HG03571 (cell line): Measurements from ENCODE around the gene SLC39A11.

Experiments
- ATAC-seq: cut with Tn5 transposase; IDR thresholded peaks from one replicate; pipeline ENCODE4 v1.9.1; 2021; ENCODE audit not compliant: unreplicated experiment

Gene SLC39A11

DNA sequence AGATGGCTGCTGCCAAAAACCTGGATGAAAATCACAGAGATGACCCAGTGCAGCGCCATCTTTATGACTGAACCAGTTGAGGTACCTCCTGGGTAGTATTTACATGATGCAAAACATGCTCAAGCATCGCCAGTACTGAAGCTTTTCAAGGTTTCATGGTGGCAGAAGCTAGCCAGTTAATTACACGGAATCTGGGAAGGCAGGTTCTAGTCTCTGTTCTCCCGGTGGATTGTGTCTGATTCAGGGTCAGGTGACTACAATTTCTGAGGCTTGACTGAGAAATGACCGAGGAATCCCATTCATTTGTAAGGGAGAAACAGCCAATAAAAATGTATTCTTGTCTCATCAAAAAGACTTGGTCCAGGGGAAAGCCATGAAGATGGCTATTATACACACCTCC is 209.1 kb downstream of the SLC39A11 start:
- ATAC-seq, result no peak

DNA sequence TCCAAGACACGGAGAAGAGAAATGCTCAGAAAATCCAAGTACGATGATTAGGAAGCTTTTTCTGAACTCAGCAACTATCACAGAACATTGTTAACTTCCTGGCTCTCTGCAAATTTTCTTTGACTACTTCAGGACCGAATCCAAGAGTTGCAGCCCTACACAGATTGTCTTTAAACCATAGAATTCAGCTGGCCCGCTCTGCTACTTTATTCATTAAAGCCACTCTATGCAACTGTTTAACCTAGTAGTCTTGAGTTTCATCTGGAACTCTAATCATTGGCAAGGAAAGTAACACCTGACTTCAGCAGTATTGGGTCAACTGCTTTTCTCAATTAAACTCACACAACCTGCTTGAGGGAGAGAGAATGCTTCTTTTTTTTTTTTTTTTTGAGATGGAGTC is 210.1 kb downstream of the SLC39A11 start:
- ATAC-seq, result no peak

DNA sequence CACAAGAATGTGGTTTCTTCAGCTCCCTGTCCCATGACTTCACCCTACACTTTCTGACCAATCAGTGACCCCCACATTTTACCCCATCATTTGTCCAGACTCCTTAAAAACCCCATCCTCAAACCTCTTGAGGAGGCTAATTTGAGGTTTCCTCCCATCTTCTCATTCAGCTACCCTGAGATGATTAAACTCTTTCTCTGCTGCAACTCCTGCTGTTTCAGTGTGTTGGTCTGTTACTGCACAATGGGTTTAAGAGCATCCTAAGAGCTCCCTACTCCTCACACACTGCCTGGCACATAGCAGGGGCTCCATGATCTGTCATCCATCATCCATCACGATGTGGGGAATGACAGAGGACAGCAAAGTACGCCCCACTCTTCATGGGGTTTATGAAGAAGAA is 212.6 kb downstream of the SLC39A11 start:
- ATAC-seq, result no peak

DNA sequence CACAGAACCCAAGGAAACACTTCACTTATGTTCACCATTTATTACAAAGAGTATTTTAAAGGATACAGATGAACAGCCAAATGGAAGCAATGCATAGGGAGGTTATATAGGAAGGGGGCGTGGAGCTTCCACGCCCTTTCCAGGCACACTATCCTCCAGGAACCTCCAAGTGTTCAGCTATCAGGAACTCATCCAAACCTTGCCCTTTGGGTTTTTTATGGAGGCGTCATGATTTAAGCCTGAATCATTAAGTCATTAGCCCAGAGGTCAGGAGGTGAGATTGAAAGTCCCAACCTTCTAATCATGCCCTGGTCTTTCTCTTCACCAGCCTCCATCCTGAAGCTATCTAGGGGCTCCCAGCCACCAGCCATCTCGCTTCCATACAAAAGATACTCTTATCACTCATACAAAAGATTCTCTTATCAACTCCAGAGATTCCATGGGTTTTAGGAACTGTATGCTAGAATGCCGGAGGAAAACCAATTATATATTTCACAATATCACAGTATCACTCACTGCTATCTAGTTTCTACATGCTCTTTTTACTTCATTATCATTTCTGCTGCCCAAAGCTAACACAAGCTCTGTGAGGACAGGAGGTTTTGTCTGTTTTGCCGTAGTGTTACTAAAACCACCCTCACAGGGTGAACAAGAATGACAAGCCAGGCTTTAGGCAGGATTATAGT is 213.4 kb downstream of the SLC39A11 start:
- ATAC-seq, result no peak

DNA sequence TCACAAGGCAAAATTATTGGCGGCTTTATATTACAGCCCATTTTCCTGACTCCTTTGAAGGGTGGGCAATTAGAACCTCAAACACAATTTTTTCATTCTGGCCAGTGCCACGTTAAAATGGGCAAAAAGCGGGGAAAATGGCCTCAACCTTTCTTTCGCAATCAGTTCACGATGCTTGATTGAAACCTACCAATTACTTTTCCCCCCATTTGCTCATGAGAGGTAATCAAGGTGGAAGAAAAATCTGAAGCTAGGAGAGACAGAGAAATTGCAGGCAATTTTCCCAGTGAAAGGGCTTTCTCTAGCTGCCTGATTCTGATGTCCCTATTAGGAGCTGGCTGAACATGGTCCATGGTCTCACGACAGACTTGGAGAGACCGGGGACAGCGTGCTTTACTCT is 215.1 kb downstream of the SLC39A11 start:
- no peak for ATAC-seq

DNA sequence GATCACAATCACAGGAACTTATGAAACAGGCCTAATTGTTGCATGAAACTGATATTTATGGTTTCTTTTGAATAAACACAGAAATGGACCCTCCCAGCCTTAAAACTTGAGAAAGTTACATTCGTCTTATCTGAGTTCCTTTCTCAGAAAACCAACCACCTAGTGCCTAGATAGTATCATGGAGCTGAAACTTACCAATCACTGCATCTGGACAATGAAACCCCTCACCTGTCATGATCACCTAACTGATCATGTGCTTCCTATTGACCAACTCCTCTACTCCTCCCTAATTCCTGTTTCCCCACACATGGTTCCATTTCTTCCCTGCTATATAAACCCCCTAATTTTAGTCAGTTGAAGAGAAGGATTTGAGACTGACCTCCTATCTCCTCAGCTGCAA is 216.1 kb downstream of the SLC39A11 start:
- no peak for ATAC-seq

DNA sequence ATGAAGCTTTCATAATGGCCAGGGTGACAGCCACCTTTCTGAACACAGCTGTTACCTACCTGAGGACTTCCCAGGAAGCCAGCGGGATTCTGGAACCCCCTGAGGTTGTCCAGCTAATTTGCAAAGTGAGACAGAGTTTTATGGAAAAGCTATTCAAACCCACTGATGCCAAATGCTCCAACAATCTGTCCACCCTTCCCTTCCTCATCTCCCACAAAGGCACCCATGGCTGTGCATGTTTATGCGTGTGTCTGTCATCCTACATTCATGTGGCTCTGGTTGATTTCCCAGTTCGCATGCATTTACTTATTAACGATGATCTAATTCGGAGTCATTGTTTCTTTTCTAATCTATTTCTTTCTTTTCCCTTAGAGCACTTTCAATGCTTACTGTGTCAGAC is 217.1 kb downstream of the SLC39A11 start:
- no peak for ATAC-seq

DNA sequence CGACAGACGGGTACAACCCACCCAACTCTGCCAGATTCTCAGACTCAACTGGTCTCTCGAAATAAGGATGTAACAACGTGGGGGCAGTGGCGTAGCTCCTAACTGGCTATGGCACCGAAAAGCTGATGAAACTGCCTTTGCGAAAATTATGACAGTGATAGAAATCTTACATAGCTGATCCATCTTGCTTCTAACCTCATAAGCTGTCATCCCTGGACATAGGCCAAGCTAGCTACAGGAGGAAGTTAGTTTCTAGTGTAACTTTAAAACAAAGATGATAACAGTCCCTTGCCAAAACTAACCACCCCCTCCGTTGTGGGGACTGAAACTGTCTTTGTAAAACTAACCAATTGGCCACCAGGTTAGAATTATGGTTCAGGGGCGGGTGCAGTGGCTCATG is 220.1 kb downstream of the SLC39A11 start:
- ATAC-seq, result no peak

DNA sequence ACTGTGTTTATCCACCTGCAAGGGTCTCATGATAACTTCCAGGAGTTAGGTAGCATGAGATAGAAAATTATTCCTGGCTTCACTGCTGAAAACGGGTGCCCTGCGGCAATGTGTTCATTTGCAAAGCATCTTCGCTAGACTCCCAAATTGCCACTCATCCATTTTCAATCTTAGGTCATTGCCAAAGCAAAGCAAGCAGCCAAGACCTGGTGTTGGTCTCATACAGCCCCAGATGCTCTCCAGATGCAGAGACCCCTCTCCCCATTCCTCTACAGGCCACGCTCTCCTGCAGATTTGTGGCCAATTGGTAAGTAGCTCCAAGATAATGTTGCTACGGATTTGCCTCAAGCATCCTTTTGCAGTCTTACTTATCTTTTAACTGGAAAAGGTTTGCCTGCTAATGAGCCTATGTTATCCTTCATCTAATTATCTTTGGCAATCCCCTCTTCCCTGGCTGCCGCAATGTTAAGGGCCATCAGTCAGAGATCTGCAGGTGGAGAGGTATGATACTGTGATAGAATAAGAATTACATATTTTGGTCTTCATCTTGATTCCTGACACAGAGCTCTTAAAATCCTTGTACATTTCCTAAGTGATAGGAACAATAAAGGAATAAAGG is 222.0 kb downstream of the SLC39A11 start:
- no peak for ATAC-seq

DNA sequence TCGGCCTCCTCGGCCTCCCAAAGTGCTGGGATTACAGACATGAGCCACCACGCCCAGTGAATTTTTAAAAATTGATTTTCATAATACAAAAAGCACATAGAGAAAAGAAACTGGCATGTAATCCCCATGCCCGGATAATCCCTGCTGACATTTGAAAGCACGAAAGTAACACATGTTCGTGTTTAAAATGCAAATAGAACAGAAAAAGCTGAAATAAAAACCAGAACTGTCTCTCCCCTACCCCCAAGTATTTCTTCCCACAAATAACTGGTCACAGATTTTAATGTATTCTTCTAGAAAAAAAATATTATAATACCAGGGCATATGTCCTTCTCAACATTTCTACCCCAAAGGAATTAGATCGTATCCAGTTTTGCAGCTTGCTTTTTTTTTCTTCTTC is 222.9 kb downstream of the SLC39A11 start:
- ATAC-seq, result no peak

DNA sequence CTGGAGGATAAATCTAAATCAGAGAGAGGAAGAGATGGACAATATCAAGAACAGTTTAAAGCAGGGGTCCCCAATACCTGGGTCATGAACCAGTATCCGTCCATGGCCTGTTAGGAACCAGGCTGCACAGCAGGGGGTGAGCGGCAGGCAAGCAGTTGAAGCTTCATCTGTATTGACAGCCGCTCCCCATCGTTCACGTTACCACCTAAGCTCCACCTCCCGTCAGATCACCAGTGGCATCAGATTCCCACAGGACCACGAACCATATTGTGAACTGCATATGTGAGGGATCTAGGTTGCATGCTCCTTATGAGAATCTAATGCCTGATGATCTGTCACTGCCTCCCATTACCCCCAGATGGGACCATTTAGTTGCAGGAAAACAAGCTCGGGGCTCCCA is 226.5 kb downstream of the SLC39A11 start:
- no peak for ATAC-seq

DNA sequence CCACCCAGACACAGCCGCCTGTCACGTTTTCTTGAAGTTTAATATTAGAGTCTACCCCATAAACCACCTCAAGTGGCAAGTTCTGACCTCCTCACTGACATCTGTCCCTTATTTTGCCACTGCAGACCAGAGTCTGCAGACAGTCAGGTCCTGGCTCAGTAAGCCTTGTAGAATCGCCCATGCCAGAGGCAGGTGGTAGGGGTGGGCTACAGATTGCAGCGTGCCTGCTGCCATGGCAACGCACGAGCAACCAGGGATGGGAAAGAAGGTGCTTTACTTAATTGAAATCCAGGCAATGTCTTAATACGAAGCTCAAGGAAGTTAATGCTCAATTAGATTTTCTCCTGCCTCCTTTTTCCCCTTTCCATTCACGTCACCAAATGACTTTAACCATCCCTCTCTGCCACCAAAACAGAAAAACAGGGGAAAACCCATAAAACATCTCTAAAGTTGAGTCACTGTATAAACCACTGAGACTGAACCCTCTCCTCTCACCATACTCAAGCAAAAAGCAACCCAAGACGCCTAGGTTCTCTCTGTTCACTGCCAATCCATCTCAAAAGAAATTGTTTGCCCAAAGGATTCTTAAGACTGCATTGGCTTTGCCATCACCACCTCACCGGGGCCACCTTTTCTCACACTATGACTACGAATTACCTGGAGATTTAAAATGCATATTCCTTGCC is 228.8 kb downstream of the SLC39A11 start:
- ATAC-seq, result no peak

DNA sequence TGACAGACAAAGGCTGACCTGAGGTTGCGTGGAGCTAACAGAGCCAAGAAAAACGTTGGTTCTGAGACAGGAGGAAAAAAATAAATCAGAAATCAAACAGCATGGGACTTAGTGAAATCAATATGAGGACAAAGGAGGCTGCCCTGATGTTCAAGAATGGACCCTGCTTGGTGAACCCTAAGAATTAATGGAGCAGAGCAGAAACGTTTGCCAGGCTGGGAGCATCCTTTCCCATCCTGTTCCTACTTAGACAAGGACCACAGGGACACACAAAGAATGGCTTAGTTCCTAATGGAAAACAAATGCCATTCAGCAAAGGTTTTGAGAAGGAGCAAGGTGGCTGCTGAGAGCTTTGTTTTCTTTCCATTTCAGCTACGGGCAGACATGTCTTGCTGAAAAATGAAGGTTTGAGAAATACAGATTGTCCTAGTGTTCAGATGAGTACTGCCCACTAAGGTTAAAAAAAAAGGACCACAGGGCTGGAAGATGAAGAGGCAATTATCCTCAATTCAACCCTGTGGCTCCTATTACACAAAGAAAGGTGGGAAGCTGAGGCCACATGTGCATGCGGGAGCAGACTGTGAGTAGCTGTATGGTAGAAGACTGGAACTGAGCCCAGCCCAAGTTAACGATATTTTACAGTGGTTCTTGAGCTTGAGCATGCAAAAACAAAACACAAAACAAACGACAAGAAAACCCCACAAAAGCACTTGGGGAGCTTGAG is 230.1 kb downstream of the SLC39A11 start:
- ATAC-seq, result no peak

DNA sequence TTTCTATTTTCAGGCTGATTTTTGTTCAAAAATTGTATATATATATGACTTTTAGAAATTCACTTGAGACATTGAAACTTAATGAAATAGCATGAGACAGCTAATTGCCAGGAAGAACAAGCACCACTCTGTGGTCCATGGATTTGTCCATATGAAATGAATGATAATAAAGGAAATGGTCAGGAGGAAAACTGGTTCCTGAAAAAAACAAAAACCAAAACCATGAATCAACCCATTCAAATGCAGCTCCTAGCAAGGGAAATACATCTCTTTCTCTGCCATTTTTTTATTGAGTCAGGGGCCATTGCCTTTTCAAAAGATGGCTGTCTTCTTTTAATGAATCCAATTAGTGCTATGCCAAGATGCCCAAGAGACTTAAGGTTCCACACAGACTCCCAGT is 230.7 kb downstream of the SLC39A11 start:
- no peak for ATAC-seq

DNA sequence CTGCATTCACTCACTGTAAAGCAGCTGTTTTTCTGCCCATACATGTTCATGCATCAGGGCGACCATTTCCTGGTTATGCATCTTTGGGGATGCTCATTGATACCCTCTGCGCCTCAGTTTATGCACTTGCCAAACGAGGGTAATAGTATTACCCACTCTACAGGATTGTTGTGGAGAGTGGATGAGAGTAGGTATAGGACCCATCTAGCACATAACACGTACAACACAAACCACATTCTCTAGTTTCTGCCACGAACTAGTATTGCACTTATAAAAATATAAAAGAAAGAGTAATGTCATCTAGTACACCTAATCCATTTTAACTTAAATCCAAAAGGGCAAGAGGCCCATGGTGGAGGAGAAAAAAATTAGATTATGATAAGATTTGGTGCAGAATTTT is 231.7 kb downstream of the SLC39A11 start:
- no peak for ATAC-seq

DNA sequence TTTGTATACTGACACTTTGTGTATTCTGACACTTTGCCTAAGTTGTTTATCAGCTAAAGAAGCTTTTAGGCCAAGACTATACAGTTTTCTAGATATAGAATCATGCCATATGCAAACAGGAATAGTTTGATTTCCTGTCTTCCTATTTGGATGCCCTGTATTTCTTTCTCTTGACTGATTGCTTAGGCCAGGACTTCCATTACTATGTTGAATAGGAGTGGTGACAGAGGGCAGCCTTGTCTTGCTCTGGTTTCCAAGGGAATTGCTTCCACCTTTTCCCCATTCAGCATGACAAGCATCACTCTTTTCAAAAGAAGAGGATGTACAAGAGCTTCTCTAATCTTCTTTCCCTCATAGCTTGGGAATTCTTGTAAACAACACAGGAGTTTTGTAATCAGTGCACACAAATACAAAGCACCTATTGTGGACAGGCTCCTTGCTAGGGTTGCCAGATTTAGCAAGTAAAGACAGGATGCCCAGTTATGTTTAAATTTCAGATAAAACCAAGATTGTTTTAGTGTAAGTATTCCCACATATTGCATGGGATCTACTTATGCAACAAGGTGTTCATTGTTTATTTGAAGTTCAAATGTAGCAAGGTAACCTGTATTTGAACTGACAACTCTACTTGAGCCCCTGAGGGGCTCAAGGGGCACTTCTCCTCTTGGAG is 233.5 kb downstream of the SLC39A11 start:
- no peak for ATAC-seq

DNA sequence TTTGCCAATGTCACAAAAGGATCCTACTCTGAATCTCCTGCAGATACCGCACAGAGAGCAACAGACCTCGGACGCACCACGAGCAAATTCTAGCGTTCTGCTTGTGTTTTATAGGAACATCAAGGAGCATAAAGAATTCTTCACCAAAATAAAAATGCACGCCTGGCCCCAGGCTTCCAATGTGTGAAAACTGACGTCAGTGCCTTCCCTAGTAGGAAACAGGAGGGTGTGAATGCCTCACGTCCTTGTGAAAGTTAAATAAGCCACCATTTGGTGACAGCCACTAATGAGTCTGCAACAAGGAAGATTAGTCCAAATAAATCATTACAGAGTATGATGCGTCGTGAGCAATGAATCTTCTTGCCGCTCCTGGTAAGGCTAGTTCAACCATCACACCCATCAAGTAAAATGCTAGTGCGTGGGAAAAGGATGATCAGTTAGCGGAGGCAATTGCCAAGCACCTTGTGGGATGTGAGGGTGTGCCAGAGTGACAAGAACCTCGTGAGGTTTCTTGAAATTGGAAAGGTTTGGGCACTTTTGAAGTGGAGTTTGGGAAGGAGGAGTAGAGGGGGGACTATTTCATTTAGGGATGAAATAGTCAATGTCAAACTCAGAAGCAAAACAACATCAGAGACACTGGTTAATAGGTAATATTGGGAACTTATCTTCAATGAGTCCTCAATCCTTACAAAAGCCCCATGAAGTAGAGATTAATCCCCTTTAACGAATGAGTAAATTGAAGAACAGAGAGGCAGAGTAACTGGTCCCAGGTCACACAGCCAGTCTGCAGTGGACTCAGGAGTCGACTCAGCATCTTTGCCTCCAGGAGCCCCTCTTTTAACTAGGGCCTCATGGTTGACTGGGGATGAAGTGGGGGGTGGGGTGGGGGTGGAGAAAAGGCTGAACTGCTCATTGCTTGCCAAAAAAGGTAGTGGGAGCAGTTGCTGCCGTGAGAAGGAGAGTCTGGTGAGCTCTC is 238.8 kb downstream of the SLC39A11 start:
- ATAC-seq, result no peak

DNA sequence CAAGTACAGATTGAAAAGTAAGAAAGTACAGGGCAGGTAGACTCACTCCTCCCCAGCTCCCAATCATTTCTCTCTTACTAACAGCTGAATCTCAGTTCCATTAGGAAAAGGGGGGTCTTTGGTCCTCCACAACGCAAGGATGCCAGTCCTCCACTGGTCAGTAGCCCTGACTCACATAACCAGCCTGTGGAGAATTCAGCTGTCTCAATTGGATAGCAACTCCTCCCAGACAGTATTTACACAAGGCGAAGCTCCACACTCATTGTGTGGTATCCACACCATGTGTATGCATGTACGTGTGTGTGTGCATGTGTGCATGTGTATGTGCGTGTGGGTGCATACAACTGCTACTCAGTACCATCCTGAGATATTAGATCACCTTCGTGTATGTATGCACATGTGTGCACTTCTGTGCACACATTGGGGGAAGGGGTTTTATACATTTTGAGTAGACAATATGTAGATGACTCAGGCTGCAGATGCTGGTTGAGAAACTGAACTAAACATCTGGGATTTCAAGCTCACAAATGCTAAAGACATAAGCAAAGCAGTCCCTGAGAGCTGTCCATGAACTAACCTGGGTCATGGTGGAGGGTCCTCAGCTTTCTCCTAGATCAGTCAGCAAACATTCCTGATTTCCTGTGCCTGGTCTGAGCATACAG is 240.1 kb downstream of the SLC39A11 start:
- no peak for ATAC-seq

DNA sequence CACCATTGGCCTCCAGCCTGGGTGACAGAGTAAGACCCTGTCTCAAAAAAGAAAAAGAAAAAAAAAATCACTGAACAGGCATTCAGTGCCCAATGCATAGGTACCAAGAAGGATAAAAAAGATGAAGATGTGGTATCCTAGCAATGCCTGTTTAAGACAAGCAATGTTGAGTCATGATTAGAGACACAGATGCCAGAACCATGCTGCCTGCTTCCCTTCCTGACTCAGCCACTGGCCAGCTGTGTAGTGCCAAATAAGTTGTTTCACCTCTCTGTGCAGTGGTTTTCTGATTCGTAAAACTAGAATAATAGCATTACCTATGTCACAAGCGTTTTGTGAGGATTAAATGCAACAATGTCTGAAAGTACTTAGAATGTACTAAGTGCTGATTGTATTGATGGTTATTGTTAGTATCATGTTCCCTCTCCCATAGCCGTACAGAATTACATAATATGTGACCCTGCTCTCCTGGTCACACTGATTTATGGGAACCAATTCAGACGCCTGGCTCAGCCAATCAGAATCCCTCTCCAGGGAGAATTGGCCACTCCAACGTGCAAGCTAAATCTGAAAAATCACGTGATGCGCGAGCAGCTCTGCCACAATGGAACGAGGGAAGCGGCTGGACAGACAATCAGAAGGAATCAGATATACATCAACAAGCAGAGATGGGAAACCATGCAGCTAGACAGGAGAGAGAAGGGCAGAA is 241.9 kb downstream of the SLC39A11 start:
- ATAC-seq, result no peak
